SK-N-SH treated with all-trans-retinoic acid at 6 μM for 48 hours (cell line): Measurements from ENCODE around the gene RFPL4A.

Experiments used
- ATAC-seq: fragments of 200-7000 bp; cut with Tn5 transposase; 3 replicates; pipeline ENCODE4 v1.9.1; 2020; ENCODE audit warnings: mild to moderate bottlenecking, moderate library complexity
- ARNTL ChIP-seq: fragments of 450-650 bp; formaldehyde crosslinking; IDR thresholded peaks from 2 replicates; pipeline ENCODE4 v1.5.0; 2020; ENCODE audit warnings: low read depth, mild to moderate bottlenecking, moderate library complexity, borderline replicate concordance
- BACH2 ChIP-seq: fragments of 250-450 bp; sonication (Bioruptor Pico); IDR thresholded peaks from 2 replicates; pipeline ENCODE4 v1.9.0; 2021; ENCODE audit warnings: mild to moderate bottlenecking, borderline replicate concordance
- CREB5 ChIP-seq: fragments of 250-450 bp; sonication (Bioruptor Pico); IDR thresholded peaks from 2 replicates; pipeline ENCODE4 v1.5.1; 2020; ENCODE audit warnings: low read depth, mild to moderate bottlenecking, moderate library complexity
- CSRNP3 ChIP-seq: fragments of 250-450 bp; sonication (Bioruptor Pico); IDR thresholded peaks from 2 replicates; pipeline ENCODE4 v1.5.1; 2021; ENCODE audit warnings: mild to moderate bottlenecking, moderate library complexity
- ESRRG ChIP-seq: fragments of 250-450 bp; sonication (Bioruptor Pico); IDR thresholded peaks from 2 replicates; pipeline ENCODE4 v1.6.1; 2021; ENCODE audit warnings: mild to moderate bottlenecking
- GLIS3 ChIP-seq: fragments of 250-450 bp; sonication (Bioruptor Pico); IDR thresholded peaks from 2 replicates; pipeline ENCODE4 v1.5.0; 2020; ENCODE audit warnings: mild to moderate bottlenecking, moderate library complexity
- ISL1 ChIP-seq: fragments of 250-450 bp; sonication (Bioruptor Pico); IDR thresholded peaks from 2 replicates; pipeline ENCODE4 v2.1.2; 2022; ENCODE audit warnings: mild to moderate bottlenecking, moderate library complexity
- OSR1 ChIP-seq: fragments of 250-450 bp; sonication (Bioruptor Pico); IDR thresholded peaks from 2 replicates; pipeline ENCODE4 v1.8.0; 2022; ENCODE audit warnings: moderate library complexity, mild to moderate bottlenecking, inconsistent platforms
- PATZ1 ChIP-seq: fragments of 250-450 bp; sonication (Bioruptor Pico); IDR thresholded peaks from 2 replicates; pipeline ENCODE4 v1.8.0; 2020; ENCODE audit warnings: mild to moderate bottlenecking, moderate library complexity, borderline replicate concordance
- POU6F1 ChIP-seq: fragments of 250-450 bp; sonication (Bioruptor Pico); IDR thresholded peaks from 2 replicates; pipeline ENCODE4 v1.8.0; 2021; ENCODE audit warnings: low read depth, mild to moderate bottlenecking, moderate library complexity, borderline replicate concordance
- PPARA ChIP-seq: fragments of 250-450 bp; sonication (Bioruptor Pico); IDR thresholded peaks from 2 replicates; pipeline ENCODE4 v1.5.0; 2020; ENCODE audit warnings: mild to moderate bottlenecking, borderline replicate concordance
- SNAI2 ChIP-seq: fragments of 250-450 bp; sonication (Bioruptor Pico); IDR thresholded peaks from 2 replicates; pipeline ENCODE4 v1.5.0; 2020; ENCODE audit warnings: mild to moderate bottlenecking, moderate library complexity
- TSHZ2 ChIP-seq: fragments of 250-450 bp; sonication (Bioruptor Pico); IDR thresholded peaks from 2 replicates; pipeline ENCODE4 v1.5.0; 2020; ENCODE audit warnings: mild to moderate bottlenecking, moderate library complexity
- ZC3H10 ChIP-seq: fragments of 250-450 bp; sonication (Bioruptor Pico); IDR thresholded peaks from 2 replicates; pipeline ENCODE4 v1.5.1; 2021; ENCODE audit warnings: mild to moderate bottlenecking, moderate library complexity
- ZFP3 ChIP-seq: fragments of 250-450 bp; sonication (Bioruptor Pico); IDR thresholded peaks from 2 replicates; pipeline ENCODE4 v1.5.0; 2020; ENCODE audit warnings: mild to moderate bottlenecking, moderate library complexity
- ZFP30 ChIP-seq: fragments of 450-650 bp; formaldehyde crosslinking; IDR thresholded peaks from 2 replicates; pipeline ENCODE4 v1.5.0; 2022; ENCODE audit warnings: mild to moderate bottlenecking, moderate library complexity
- ZNF565 ChIP-seq: fragments of 450-650 bp; formaldehyde crosslinking; conservative IDR thresholded peaks from 2 replicates; pipeline ENCODE4 v1.5.0; 2020; ENCODE audit warnings: low read depth, mild to moderate bottlenecking, moderate library complexity
- ZNF70 ChIP-seq: fragments of 450-650 bp; formaldehyde crosslinking; IDR thresholded peaks from 2 replicates; pipeline ENCODE4 v1.5.0; 2020; ENCODE audit warnings: mild to moderate bottlenecking, moderate library complexity
- ZNF8 ChIP-seq: fragments of 450-650 bp; formaldehyde crosslinking; IDR thresholded peaks from 2 replicates; pipeline ENCODE4 v1.5.0; 2020; ENCODE audit warnings: mild to moderate bottlenecking, moderate library complexity

RFPL4A gene

GRCh38 chr19:55777528-55777927, 18.6 kb downstream of the RFPL4A start (continued):
- no peak for TF ChIP-seq TSHZ2
- TF ChIP-seq OSR1 (CRISPR knock-in tag) = no peak
- no peak for TF ChIP-seq ZNF565 (CRISPR knock-in tag)
- TF ChIP-seq CREB5 = no peak
- TF ChIP-seq ZNF8 (CRISPR knock-in tag) = no peak
- TF ChIP-seq, all 23 proteins: peak for 0

GRCh38 chr19:55778331-55778730, 19.4 kb downstream of the RFPL4A start:
- TF ChIP-seq PPARA (CRISPR knock-in tag) (no peak), ZFP3 (CRISPR knock-in tag) (no peak), ARNTL (no peak), TSHZ2 (no peak), PATZ1 (CRISPR knock-in tag) (no peak)
- ATAC-seq = no peak

- TF ChIP-seq PPARA (CRISPR knock-in tag) = no peak
- TF ChIP-seq CSRNP3 (CRISPR knock-in tag) = no peak
- TF ChIP-seq, all 23 proteins: peak for 0
- ATAC-seq = no peak
Observed at GRCh38 chr19:55781112-55781511, 22.2 kb downstream of the RFPL4A start.

- no peak for ATAC-seq
- no peak for TF ChIP-seq ZFP30
- no peak for TF ChIP-seq ARNTL
- no peak for TF ChIP-seq CSRNP3 (CRISPR knock-in tag)
- TF ChIP-seq ZFP3 (CRISPR knock-in tag) = no peak
- TF ChIP-seq ISL1 (CRISPR knock-in tag) = no peak
- no peak for TF ChIP-seq ZNF70 (CRISPR knock-in tag)
- TF ChIP-seq BACH2 (CRISPR knock-in tag) = no peak
- TF ChIP-seq POU6F1 (CRISPR knock-in tag) = no peak
- TF ChIP-seq ESRRG = no peak
- TF ChIP-seq OSR1 (CRISPR knock-in tag) = no peak
- no peak for TF ChIP-seq SNAI2 (CRISPR knock-in tag)
- TF ChIP-seq ZC3H10 (CRISPR knock-in tag) = no peak
- no peak for TF ChIP-seq TSHZ2
- no peak for TF ChIP-seq GLIS3 (CRISPR knock-in tag)
Observed at GRCh38 chr19:55795021-55795420, 36.1 kb downstream of the RFPL4A start.
